OCI-M2 (cell line): ENCODE measurements around the gene FOXA2.
"Not testable (repeated sequence)": the region's sequence is repeated elsewhere in the genome, so short reads cannot be mapped to it uniquely, and the experiment has no call there.

ENCODE experiments used
- DNase-seq: peaks from one replicate; lab custom pipeline; 2025; ENCODE audit not compliant: unreplicated experiment; lab: John Stamatoyannopoulos, UW

The FOXA2 gene

GRCh38 chr20:22569353-22569752 lies 15.0 kb downstream of the FOXA2 start:
- no peak for DNase-seq

- DNase-seq: no peak
Measured at GRCh38 chr20:22568872-22569344, 15.5 kb downstream of the FOXA2 start.

GRCh38 chr20:22567944-22568871 lies 16.2 kb downstream of the FOXA2 start:
- no peak for DNase-seq

GRCh38 chr20:22566876-22567658 lies 17.3 kb downstream of the FOXA2 start:
- DNase-seq: no peak

GRCh38 chr20:22563062-22563965 lies 21.1 kb downstream of the FOXA2 start:
- DNase-seq: no peak

GRCh38 chr20:22562620-22563019 lies 21.8 kb downstream of the FOXA2 start:
- no peak for DNase-seq

GRCh38 chr20:22561965-22562577 lies 22.3 kb downstream of the FOXA2 start:
- no peak for DNase-seq

- DNase-seq: no peak
Measured at GRCh38 chr20:22560817-22561216, 23.6 kb downstream of the FOXA2 start.

- DNase-seq: no peak
Measured at GRCh38 chr20:22559711-22560318, 24.6 kb downstream of the FOXA2 start.

GRCh38 chr20:22557403-22558276 lies 26.7 kb downstream of the FOXA2 start:
- no peak for DNase-seq

GRCh38 chr20:22556565-22557056 lies 27.8 kb downstream of the FOXA2 start:
- no peak for DNase-seq

GRCh38 chr20:22555791-22556564 lies 28.4 kb downstream of the FOXA2 start:
- no peak for DNase-seq

- DNase-seq: no peak
Measured at GRCh38 chr20:22554391-22554790, 30.0 kb downstream of the FOXA2 start.

- not testable (repeated sequence) for DNase-seq
Measured at GRCh38 chr20:22550514-22550913, 33.9 kb downstream of the FOXA2 start.

- no peak for DNase-seq
Measured at GRCh38 chr20:22548040-22548439, 36.3 kb downstream of the FOXA2 start.

GRCh38 chr20:22546344-22546743 lies 38.0 kb downstream of the FOXA2 start:
- no peak for DNase-seq

GRCh38 chr20:22545045-22545444 lies 39.3 kb downstream of the FOXA2 start:
- DNase-seq: no peak

GRCh38 chr20:22544462-22544861 lies 39.9 kb downstream of the FOXA2 start:
- DNase-seq: no peak
